Hematopoietic multipotent progenitor cell treated with erythropoietin and hydrocortisone succinate and interleukin-3 and kit ligand, for 4 days (in vitro differentiated cells): ENCODE data around the gene MAPK14.
"Not testable (repeated sequence)": the region's sequence is repeated elsewhere in the genome, so short reads cannot be mapped to it uniquely, and the experiment has no call there.

Experiments
- DNase-seq: peaks from one replicate; pipeline ENCODE4 v3.0.0-alpha.2; 2015

Gene MAPK14

DNA sequence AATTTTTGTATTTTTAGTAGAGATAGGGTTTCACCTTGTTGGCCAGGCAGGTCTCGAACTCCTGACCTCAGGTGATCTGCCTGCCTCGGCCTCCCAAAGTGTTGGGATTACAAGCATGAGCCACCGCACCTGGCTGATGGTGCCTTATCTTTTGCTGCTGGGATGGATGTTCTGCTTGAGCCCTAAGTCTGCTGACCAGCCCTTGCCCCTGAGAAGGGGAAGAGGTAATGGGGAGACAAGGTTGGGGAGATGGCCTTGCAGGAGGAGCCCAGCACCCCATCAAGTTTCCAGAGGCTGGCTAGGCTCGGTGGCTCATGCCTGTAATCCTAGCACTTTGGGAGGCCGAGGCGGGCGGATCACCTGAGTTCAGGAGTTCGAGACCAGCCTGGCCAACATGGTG is 96.7 kb downstream of the MAPK14 start:
- DNase-seq, result not testable (repeated sequence)

DNA sequence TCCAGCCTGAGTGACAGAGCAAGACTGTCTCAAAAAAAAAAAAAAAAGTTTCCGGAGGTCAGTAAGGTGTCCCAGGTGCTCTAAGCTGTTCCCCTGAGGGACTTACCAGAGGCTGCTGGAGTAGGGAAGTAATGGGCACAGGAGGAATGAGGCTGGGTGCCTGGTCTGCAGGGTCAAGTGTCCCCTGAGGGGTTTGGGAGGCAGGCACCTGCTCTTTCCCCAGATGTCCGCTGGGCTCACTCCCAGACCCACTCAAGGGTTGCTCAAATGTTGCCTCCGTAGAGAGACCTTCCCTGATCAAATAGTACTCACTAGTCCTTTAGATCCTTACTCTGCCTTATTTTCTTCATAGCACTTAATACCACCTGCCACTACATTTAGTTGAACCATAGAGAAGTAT is 97.3 kb downstream of the MAPK14 start:
- DNase-seq, result no peak

DNA sequence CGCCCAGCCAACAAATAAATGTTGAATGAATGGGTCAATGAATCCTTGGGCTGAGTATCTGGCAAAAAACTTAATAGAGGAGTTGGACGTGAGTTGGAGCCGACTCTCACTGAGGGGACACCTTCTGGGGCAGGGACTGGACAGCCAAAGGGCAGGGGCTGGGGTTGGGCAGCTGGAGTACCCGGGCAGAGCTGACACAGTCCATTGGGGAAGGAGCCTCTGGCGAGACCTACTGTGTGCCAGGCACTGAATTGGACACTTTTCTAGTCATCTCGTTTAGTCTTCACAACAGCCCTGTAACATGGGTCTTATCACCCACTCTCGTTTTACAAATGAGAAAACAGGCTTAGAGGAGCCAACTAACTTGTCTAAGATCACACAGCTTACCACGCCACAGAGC is 98.0 kb downstream of the MAPK14 start:
- no peak for DNase-seq

DNA sequence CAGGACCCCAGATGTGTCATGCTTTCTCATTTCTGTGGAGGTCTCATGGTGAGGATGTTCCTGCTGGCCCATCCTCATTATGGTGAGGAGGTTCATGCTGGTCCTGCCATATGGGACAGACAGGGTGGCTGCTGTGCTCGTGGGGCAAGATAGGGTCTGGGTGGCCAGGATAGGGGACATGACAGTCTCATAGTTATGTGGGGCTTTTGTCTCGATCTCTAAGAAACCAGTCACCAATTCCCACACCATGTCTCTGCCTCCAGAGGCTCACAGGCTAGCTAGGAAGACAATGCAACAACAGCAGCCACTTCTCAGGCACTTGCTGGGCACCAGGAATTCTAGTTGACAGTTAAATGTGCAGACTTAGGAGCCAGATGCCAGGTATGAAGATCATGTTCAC is 98.5 kb downstream of the MAPK14 start:
- no peak for DNase-seq

DNA sequence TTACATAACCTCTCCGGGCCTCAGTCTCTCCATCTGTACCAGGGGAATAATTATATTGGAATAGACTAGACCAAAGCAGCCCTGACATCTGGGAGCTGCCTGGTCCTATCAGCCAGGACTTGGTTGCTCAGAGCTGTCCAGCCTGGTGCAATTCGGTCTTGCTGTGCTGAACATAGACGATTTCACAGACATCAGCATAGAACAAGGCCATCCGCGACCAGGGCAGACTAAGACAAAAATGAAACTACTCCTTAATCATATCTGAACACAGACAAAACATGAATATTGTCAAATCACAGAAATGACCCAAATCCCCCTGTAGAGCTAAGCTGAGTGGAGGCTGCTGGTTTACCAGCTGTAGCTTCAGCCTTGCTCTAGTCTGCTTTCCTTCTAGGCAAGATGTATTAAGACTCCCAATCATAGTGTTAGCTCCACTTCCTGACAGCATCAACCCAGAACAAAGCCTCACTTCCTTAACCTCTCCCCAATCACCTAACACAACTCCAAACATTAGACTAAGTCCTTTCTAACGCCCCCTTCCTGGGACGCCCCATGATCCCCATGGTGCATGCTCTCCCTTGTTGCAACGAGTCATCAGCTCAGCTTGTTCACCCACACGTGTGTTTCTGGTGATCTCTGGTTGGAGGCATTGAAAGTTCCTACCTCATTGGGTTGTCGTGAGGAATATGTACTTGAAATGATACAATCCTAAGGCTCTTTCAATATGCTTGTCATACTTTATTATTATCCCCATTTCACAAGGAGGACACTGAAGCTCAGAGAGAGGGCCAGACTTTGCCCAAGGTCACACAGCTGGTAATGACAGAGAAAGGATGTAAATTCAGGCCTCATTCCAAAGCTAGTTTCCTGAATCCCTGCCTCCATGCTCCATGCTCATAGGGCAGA is 99.2 kb downstream of the MAPK14 start:
- no peak for DNase-seq

DNA sequence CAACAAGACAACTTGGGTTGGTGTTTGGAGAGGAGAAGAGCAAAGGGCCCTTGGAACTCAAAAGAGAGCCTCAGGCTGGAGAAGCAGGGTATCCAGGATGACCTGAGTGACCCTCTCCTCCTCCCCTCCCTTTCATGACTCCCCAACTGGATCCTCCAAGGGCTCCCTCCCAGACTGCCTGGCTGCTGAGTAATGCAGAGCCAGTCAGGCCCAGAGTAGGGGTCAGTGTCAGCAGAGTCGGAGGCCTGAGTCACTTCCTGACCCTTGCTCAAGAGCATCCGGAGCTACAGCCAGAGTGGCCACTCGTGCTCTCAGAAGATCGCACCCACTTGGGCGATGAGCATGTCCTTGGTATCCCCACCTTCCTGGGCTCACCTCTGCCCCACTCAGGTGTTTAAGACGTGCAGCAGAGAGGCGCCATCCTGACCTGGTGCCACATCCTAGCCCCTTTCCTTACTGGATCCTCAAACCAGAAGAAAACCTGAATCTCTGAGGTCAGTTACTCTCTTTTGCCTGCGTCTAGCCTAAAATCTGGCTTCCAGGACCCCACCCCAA is 99.9 kb downstream of the MAPK14 start:
- no peak for DNase-seq

DNA sequence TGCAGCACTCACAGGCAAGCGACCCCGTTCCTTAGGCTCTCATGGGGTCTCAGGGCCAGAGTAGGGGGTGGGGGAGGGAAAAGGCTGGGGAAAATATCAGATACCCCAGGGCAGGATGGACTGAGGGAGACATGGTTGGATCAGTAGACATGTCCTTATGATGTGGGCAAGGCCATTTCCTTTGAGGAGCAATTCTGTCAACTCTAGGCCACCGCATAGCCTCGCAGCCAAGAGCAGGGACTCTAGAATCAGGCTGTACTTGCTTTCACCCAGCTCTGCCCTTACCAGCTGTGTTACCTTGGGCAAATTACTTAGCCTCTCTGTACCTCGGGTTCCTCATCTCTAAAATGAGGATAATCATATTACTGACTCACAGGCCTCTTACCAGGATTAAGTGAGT is 100.5 kb downstream of the MAPK14 start:
- no peak for DNase-seq

DNA sequence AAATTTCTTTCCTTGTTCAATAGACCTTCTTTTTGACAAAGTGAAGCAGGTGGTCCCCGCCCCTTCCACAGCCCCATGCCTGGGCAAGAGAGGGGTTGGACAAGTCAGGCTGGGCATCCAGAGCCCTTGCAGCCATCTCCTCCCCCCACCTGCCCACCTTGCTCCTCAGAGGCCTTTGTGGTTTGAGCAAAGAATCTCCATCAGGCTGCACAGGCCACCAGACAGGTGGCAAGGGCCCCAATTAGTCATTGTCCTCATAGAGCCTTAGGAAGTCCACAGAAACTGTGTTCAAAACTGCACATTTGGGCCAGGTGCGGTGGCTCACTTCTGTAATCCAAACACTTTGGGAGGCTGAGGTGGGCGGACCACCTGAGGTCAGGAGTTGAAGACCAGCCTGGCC is 101.2 kb downstream of the MAPK14 start:
- no peak for DNase-seq

DNA sequence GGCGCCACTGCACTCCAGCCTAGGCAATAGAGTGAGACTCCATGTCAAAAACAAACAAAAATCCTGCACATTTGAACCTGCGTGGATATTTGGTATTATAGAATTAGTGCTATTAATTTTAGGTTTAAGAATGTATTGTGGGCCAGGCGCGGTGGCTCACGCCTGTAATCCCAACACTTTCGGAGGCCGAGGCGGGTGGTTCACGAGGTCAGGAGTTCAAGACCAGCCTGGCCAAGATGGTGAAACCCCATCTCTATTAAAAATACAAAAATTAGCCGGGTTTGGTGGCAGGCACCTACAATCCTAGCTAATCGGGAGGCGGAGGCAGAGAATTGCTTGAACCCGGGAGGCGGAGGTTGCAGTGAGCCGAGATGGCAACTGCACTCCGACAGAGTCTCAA is 101.7 kb downstream of the MAPK14 start:
- DNase-seq, result not testable (repeated sequence)

DNA sequence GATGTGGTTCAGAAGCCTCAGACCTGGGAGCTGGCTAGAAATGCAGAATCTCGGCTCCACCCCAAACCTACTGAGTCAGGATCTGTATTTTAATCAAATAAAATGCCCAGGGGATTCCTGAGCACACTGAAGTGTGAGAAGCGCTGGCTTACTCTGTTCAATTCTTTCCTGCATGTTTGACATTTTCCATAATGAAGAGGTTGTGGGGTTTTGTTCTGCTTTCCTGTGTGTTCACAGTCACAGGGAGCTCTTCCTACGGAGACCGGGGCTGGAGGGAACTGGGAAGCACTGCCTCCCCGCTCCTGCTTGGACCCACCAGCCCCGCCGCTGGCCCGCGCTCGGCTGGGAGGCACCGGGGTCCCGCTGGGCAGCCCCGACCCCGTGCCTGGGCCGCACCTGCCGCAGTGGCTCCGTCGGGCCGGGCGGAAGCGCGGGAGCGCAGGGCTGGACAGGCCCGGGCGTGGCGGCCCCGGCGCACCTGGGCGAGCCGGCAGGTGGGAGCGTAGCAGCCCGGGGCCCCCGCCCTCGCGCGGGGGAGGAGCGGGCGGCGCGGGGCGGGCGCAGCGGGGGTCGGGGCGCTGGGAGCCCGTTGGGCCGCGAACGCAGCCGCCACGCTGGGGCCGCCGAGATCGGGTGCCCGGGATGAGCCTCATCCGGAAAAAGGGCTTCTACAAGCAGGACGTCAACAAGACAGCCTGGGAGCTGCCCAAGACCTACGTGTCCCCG is 102.5 kb downstream of the MAPK14 start, which contains the start of gene MAPK13:
MAPK13 (plus strand) TSS at position 573 of the 726 bp plus-strand sequence; CDS start at position 643, 70 bp downstream.
- no peak for DNase-seq

DNA sequence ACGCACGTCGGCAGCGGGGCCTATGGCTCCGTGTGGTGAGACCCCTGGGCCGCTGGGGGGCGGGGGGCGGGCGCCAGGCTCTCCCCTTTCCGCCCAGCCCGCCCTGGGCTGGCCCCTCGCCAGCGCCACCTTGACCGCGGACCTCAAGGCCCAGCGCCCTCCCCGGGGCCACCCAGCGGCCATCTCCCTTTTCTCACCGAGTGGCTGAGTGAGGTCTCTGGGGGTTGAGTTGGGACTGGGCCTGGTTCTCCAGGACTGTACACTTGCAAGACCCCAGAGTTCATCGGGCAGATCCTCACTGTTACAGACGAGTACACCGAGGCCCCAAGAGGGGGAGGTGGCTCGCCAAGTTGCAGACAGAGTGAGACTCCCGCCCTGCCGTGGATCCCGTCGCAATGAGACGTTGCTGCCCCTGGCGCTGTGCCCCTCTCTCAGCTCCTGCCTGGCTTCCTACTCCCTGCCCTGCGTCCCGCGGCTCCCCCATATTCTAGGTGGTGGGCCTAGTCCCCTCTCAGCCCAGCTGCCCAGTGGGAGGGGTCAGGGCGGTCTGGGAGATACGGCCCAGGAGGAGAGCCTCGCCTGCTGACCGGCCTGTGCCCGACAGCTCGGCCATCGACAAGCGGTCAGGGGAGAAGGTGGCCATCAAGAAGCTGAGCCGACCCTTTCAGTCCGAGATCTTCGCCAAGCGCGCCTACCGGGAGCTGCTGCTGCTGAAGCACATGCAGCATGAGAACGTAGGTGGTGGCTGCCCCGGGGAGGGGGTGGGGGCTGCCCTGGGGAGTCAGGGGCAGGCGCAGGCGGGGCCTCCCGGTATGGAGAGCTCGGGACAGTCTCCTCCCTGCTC is 103.3 kb downstream of the MAPK14 start:
- no peak for DNase-seq

DNA sequence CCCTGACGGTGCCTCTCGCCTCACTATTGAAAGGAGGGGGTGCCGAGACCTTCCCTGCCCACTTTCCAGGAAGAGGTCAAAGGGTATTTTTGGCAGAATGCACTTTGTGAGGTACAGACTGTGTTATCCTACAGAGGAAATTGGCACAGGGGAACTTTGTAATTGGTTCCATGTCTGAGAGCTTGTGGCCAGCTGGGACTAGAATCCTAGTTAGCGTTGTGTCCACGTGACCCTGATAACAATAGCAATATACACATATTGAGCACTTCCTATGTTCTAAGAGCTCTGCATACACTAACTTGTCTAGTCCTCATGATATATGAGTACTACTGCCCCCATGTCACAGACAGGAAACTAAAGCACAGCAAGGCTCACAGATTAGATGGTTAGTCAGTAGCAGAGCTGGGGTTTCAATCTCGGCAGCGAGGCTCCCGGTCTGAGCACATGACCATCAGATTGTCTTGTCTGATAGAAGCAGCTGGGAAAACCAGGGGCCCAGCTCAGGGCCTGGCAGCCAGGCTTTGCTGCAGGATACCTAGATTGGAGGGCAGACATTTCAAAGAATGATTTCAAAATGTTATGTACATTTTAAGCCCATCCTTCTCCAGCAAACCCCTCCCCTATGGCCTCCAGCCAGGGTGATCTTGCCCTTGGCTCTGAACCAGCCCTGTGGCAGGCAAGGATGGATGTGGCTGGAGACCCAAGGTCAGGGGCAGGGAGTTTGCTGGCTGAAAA is 104.1 kb downstream of the MAPK14 start:
- DNase-seq, result peak; percentile 85

DNA sequence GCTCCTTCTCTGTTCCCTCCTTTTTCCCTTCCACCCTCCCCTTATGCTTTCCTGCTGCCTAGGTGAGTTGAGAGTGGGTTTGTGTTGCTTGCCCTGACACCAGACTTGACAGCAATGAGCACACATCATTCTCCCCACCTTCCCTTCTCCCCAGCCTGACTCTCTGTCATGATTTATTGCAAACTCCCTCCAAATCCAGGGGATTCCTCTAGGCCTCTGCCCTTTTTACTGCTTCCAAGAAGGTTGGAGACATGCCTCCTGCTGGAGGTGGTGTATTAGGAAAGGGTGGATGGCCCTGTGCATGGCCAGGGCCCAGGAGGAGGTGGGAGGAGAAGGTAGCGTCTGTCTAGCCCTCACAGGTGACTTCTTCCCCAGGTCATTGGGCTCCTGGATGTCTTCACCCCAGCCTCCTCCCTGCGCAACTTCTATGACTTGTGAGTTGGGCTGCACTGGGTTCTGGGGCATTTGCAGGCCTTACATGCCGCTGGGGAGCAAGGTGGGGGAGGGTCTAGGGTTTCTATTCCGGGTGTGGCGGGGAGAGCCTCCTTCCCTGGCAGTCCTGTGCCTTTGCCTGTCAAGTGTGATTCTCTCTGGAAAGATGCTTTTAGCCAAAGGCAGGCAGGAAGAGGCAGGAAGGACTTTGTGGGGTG is 104.8 kb downstream of the MAPK14 start:
- no peak for DNase-seq

DNA sequence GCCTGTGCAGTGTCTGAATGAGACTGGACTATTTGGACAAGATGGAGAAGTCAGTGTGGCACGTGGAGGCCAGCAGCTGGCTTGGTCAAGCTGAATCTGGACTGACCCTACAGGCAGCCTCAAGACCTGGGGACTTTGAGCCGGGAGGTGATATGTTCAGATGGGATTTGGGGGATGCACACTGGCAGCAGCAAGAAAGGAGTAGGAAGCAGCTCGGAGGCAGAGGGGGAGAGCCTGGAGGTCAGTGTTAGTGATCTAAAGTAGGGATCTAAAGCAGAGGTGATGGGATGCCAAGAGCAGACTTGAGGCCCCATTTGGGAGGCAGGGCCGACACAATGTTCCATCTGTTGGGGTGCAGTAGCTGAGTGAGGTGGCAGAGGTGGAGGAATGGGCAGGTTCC is 105.5 kb downstream of the MAPK14 start:
- no peak for DNase-seq

DNA sequence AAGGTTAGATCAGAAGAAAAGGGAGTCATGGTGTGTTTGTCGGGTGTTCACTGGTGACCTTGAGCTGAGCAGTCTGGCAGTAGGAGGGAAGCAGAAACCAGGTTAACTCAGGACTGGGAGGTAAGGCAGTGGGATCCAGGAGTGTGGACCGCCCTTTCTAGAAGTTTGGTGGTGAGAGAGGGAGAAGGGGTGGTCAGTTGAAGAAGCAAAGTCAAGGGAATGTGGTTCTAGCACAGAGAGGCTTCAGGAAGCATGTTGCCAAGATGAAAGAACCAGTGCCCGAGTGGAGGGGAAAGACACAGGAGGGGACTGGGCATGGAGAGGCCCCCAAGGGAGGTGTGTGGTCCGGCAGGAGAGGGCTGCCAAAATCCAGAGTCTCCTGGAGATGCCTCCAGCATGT is 106.3 kb downstream of the MAPK14 start:
- DNase-seq, result no peak

DNA sequence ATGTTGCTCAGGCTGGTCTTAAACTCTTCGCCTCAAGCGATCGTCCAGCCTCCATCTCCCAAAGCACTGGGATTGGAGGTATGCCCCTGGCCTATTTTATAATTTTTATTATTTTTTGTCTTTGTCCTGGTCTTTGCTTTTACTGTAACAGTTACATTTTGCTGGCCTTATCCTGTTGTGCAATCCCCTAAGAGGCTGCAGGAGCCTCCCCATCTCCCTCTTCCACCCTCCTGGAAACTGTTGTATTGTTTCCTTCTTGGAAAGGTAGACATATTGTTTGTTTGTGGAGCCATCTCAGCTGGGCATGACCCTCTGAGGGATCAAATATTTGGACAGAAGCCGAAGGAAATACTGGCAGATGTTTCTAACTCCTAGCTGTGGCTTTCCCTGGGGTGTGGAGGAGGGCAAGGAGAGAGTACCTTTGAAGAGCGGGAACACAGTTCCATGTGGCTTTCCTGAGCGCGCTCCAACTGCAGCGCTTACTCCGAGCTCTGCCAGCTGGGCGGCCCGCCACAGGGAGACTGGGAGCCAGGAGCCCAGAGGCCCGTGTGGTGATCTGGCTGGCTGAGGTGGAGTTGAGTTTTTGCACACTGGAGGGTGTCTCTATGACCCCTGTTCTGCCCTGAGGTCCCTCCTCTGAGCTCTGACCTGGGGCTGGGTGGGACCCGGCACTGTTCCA is 107.6 kb downstream of the MAPK14 start:
- no peak for DNase-seq

DNA sequence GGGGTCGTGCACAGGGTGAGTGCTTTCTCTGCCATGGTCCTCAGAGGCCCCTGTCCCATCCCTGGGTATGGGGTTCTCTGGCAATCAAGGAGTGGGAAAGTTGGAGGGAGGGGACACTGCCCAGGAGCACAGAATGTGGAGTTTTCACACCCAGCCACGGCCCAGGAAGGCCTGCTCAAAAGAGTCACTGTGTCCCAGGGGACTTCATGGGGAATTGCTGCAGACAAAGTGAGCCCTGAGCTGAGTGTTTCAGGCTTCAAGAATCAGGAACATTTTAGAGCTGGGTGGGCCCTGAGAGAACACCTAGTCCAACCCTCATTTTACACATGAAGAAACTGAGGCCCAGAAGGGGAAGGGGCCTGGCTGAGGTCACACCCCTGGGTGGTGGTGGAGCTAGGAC is 108.4 kb downstream of the MAPK14 start:
- DNase-seq, result no peak

DNA sequence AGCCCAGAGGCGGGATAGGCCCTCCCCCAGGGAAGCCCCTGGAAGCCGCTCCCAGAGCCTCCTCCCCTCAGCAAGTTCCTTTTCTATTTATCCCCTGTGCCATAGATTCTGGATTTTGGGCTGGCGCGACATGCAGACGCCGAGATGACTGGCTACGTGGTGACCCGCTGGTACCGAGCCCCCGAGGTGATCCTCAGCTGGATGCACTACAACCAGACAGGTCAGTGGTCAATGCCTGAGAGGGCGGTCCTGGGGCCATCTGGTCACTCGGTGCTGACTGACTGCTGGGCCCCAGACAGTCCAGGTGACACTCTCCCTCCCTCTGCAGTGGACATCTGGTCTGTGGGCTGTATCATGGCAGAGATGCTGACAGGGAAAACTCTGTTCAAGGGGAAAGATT is 108.9 kb downstream of the MAPK14 start:
- no peak for DNase-seq

DNA sequence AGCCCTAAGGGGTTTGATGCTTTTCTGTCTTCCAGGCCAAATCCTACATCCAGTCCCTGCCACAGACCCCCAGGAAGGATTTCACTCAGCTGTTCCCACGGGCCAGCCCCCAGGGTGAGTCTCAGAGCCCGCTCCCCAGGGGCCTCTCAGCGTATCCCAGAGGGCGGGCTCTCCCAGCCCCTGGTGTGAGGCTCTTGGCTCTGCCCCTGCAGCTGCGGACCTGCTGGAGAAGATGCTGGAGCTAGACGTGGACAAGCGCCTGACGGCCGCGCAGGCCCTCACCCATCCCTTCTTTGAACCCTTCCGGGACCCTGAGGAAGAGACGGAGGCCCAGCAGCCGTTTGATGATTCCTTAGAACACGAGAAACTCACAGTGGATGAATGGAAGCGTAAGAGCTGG is 111.1 kb downstream of the MAPK14 start:
- no peak for DNase-seq

DNA sequence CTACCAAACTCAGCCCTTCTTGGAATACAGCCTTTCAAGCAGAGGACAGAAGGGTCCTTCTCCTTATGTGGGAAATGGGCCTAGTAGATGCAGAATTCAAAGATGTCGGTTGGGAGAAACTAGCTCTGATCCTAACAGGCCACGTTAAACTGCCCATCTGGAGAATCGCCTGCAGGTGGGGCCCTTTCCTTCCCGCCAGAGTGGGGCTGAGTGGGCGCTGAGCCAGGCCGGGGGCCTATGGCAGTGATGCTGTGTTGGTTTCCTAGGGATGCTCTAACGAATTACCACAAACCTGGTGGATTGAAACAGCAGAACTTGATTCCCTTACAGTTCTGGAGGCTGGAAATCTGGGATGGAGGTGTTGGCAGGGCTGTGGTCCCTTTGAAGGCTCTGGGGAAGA is 111.8 kb downstream of the MAPK14 start:
- DNase-seq, result peak; percentile 69
